GM12878 (cell line): ENCODE measurements around the gene TNRC6B.

Experiments used
- BRCA1 ChIP-seq: IDR thresholded peaks from 2 replicates; pipeline ENCODE4 v1.6.1; 2011; ENCODE audit warnings: low read depth, low read length, improper control_type of control experiment
- CHD1 ChIP-seq: IDR thresholded peaks from 2 replicates; pipeline ENCODE4 v1.6.1; 2012; ENCODE audit warnings: low read depth, low read length, improper control_type of control experiment
- HDAC6 ChIP-seq: fragments of 200-600 bp; sonication (generic); IDR thresholded peaks from one replicate; pipeline ENCODE4 v1.8.0; 2017; ENCODE audit warnings: antibody characterized with exemption; ENCODE audit not compliant: unreplicated experiment
- NFYA ChIP-seq: IDR thresholded peaks from 2 replicates; pipeline ENCODE4 v1.6.1; 2011; ENCODE audit warnings: low read depth, mild to moderate bottlenecking, low read length, improper control_type of control experiment, borderline replicate concordance
- NFYB ChIP-seq: IDR thresholded peaks from 2 replicates; pipeline ENCODE4 v1.6.1; 2011; ENCODE audit warnings: low read depth, mild to moderate bottlenecking, low read length, improper control_type of control experiment, moderate library complexity; ENCODE audit not compliant: insufficient read depth
- NRF1 ChIP-seq: conservative IDR thresholded peaks from 2 replicates; pipeline ENCODE4 v1.6.1; 2011; ENCODE audit warnings: mild to moderate bottlenecking, low read depth, low read length, improper control_type of control experiment
- POLR2AphosphoS5 ChIP-seq: IDR thresholded peaks from 2 replicates; pipeline ENCODE4 v1.6.1; 2011; ENCODE audit warnings: mild to moderate bottlenecking, low read length, inconsistent platforms
- SMC3 ChIP-seq: IDR thresholded peaks from 2 replicates; pipeline ENCODE4 v1.6.1; 2011; ENCODE audit warnings: low read length, improper control_type of control experiment, borderline replicate concordance
- SRF ChIP-seq, 2 experiments: IDR thresholded peaks; 2 replicates each; pipeline ENCODE4 v1.6.1; 2011; ENCODE audit warnings: low read depth in 2 of 2, low read length in 2 of 2, mild to moderate bottlenecking in 1 of 2, moderate library complexity in 1 of 2
- TF ChIP-seq, protein P1 (sequence below): IDR thresholded peaks from 2 replicates; pipeline ENCODE4 v1.6.1; 2011; ENCODE audit warnings: borderline replicate concordance, low read depth, mild to moderate bottlenecking, moderate library complexity, mixed read lengths, low read length; ENCODE audit not compliant: insufficient read depth; ENCODE audit errors: extremely low read length
- TF ChIP-seq, protein P2 (sequence below): fragments of 450-650 bp; formaldehyde crosslinking; IDR thresholded peaks from 2 replicates; pipeline ENCODE4 v1.4.0; 2020; ENCODE audit warnings: mild to moderate bottlenecking, moderate library complexity
- TF ChIP-seq, protein P3 (sequence below), 3 experiments: IDR thresholded peaks in 2 of 3; conservative IDR thresholded peaks in 1 of 3; 2 replicates each; pipeline ENCODE4 v1.5.1; 2011; ENCODE audit warnings: low read depth in 3 of 3, low read length in 3 of 3, mild to moderate bottlenecking in 3 of 3, control low read depth in 2 of 3, moderate library complexity in 2 of 3, inconsistent platforms in 1 of 3, mixed read lengths in 1 of 3; ENCODE audit not compliant: control insufficient read depth in 2 of 3, insufficient read depth in 1 of 3; ENCODE audit errors: extremely low read depth in 1 of 3
- TF ChIP-seq, protein P4 (sequence below): IDR thresholded peaks from 2 replicates; pipeline ENCODE4 v1.6.1; 2011; ENCODE audit warnings: borderline replicate concordance, low read depth, mild to moderate bottlenecking, moderate library complexity, low read length; ENCODE audit not compliant: insufficient read depth, poor library complexity, severe bottlenecking

DNA sequence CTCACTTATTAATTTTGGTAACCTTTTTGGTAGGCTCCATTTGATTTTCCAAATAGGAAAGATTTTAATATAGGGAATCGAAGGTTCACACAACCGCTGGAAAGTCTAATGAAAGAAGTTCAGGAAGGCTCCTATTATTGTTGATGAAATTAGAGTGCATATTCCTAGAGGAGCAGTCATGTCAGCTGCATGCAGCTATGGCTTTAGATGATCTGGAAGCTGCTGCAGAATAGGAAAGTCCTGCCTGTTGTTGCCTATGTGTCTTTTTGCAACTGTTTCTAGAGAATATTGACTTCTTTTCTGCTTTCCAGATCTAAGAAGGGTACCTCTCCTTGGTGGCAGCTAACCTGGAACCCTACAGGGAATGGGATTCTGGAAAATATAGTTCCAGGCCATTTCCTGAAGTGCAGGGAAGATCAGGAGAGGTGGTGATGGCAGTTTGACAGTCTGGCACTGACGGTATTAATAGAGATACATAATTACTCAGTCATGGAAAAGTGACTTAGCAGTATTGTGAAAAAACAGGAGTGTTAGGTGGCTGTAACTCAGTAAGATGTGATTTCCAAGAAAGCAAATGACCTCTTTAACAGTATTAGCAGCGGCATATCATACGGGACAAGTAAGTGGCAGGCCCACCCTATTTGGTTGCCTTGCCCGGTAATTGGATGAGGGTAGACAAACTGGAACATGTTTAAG lies 54.0 kb downstream of the TNRC6B start:
- TF ChIP-seq, protein P1, sequence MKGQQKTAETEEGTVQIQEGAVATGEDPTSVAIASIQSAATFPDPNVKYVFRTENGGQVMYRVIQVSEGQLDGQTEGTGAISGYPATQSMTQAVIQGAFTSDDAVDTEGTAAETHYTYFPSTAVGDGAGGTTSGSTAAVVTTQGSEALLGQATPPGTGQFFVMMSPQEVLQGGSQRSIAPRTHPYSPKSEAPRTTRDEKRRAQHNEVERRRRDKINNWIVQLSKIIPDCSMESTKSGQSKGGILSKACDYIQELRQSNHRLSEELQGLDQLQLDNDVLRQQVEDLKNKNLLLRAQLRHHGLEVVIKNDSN = no peak
- TF ChIP-seq NFYA (no peak), SMC3 (no peak), SRF (IDR thresholded peaks at IDR 0.05; ENCODE audit: low read depth in 2 of 2, low read length in 2 of 2) (no peak), HDAC6 (no peak), NRF1 (no peak), CHD1 (no peak), BRCA1 (no peak), NFYB (no peak), POLR2AphosphoS5 (no peak)
- TF ChIP-seq, protein P2, sequence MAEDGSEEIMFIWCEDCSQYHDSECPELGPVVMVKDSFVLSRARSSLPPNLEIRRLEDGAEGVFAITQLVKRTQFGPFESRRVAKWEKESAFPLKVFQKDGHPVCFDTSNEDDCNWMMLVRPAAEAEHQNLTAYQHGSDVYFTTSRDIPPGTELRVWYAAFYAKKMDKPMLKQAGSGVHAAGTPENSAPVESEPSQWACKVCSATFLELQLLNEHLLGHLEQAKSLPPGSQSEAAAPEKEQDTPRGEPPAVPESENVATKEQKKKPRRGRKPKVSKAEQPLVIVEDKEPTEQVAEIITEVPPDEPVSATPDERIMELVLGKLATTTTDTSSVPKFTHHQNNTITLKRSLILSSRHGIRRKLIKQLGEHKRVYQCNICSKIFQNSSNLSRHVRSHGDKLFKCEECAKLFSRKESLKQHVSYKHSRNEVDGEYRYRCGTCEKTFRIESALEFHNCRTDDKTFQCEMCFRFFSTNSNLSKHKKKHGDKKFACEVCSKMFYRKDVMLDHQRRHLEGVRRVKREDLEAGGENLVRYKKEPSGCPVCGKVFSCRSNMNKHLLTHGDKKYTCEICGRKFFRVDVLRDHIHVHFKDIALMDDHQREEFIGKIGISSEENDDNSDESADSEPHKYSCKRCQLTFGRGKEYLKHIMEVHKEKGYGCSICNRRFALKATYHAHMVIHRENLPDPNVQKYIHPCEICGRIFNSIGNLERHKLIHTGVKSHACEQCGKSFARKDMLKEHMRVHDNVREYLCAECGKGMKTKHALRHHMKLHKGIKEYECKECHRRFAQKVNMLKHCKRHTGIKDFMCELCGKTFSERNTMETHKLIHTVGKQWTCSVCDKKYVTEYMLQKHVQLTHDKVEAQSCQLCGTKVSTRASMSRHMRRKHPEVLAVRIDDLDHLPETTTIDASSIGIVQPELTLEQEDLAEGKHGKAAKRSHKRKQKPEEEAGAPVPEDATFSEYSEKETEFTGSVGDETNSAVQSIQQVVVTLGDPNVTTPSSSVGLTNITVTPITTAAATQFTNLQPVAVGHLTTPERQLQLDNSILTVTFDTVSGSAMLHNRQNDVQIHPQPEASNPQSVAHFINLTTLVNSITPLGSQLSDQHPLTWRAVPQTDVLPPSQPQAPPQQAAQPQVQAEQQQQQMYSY (CRISPR knock-in tag) = no peak
- TF ChIP-seq, protein P3, sequence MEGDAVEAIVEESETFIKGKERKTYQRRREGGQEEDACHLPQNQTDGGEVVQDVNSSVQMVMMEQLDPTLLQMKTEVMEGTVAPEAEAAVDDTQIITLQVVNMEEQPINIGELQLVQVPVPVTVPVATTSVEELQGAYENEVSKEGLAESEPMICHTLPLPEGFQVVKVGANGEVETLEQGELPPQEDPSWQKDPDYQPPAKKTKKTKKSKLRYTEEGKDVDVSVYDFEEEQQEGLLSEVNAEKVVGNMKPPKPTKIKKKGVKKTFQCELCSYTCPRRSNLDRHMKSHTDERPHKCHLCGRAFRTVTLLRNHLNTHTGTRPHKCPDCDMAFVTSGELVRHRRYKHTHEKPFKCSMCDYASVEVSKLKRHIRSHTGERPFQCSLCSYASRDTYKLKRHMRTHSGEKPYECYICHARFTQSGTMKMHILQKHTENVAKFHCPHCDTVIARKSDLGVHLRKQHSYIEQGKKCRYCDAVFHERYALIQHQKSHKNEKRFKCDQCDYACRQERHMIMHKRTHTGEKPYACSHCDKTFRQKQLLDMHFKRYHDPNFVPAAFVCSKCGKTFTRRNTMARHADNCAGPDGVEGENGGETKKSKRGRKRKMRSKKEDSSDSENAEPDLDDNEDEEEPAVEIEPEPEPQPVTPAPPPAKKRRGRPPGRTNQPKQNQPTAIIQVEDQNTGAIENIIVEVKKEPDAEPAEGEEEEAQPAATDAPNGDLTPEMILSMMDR (IDR thresholded peaks at IDR 0.05 in 2 of 3, conservative IDR thresholded peaks at IDR 0.05 in 1 of 3; ENCODE audit: control insufficient read depth in 2 of 3, extremely low read depth in 1 of 3, insufficient read depth in 1 of 3, low read depth in 3 of 3, low read length in 3 of 3) = no peak
- TF ChIP-seq, protein P4, sequence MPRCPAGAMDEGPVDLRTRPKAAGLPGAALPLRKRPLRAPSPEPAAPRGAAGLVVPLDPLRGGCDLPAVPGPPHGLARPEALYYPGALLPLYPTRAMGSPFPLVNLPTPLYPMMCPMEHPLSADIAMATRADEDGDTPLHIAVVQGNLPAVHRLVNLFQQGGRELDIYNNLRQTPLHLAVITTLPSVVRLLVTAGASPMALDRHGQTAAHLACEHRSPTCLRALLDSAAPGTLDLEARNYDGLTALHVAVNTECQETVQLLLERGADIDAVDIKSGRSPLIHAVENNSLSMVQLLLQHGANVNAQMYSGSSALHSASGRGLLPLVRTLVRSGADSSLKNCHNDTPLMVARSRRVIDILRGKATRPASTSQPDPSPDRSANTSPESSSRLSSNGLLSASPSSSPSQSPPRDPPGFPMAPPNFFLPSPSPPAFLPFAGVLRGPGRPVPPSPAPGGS = no peak
